Activated CD8-positive, alpha-beta T cell treated with anti-CD3 and anti-CD28 coated beads for 36 hours (primary cell): ENCODE results near the gene VWA7. TPM values are rescaled to one million over a fixed set of nuclear protein-coding genes. Genes with fewer than 3 reads are reported as not detected.

Experiments used
- ATAC-seq: fragments of 200-7000 bp; cut with Tn5 transposase; one replicate; pipeline ENCODE4 v1.10.0; 2021; ENCODE audit warnings: mild to moderate bottlenecking, moderate library complexity
- CTCF ChIA-PET: fragments of 350-600 bp; sonication (Branson Sonifier 250); formaldehyde crosslinking; loops from one replicate; lab custom pipeline; 2021; ENCODE audit warnings: antibody characterized with exemption; lab: Charles Lee
- POLR2A ChIA-PET: fragments of 350-600 bp; sonication (Branson Sonifier 250); formaldehyde crosslinking; loops from one replicate; lab custom pipeline; 2021; ENCODE audit warnings: antibody characterized with exemption; lab: Charles Lee
- DNase-seq: peaks from one replicate; pipeline ENCODE4 v3.0.0-alpha.2; 2020
- H3K27ac Mint-ChIP-seq: one replicate; pipeline ENCODE4 v1.8.0; 2021; ENCODE audit warnings: mild to moderate bottlenecking, mixed read lengths
- H3K27me3 Mint-ChIP-seq: one replicate; pipeline ENCODE4 v1.8.0; 2021; ENCODE audit warnings: mixed read lengths
- H3K36me3 Mint-ChIP-seq: one replicate; pipeline ENCODE4 v1.8.0; 2021; ENCODE audit warnings: low read depth, mixed read lengths
- H3K4me1 Mint-ChIP-seq: one replicate; pipeline ENCODE4 v1.8.0; 2021; ENCODE audit warnings: low read depth, mixed read lengths
- H3K4me3 Mint-ChIP-seq: one replicate; pipeline ENCODE4 v1.8.0; 2021; ENCODE audit warnings: mild to moderate bottlenecking, moderate library complexity, mixed read lengths
- H3K9me3 Mint-ChIP-seq: one replicate; pipeline ENCODE4 v1.8.0; 2021; ENCODE audit warnings: mixed read lengths
- CTCF ChIP-seq: fragments of 200-600 bp; IDR thresholded peaks from one replicate; pipeline ENCODE4 v1.8.0; 2022; ENCODE audit warnings: antibody characterized with exemption, mild to moderate bottlenecking
- intact Hi-C: fragments of 100-400 bp; cut with micrococcal nuclease; formaldehyde crosslinking; loops from one replicate; pipeline ENCODE4 v1.10.0; 2022
- total RNA-seq, 2 experiments: library from RNA; stranded (reverse); gene quantifications; one replicate each; pipeline ENCODE4 v1.2.3, GENCODE V29; 2021

VWA7 gene
- total RNA-seq, 2 experiments from 2014 or later = 1.6 TPM

- CTCF ChIA-PET = no interaction called here
- no peak overlapping the region for H3K27ac Mint-ChIP-seq
Measured at GRCh38 chr6:31762878-31763618, 14.1 kb downstream of the VWA7 start.

DNA sequence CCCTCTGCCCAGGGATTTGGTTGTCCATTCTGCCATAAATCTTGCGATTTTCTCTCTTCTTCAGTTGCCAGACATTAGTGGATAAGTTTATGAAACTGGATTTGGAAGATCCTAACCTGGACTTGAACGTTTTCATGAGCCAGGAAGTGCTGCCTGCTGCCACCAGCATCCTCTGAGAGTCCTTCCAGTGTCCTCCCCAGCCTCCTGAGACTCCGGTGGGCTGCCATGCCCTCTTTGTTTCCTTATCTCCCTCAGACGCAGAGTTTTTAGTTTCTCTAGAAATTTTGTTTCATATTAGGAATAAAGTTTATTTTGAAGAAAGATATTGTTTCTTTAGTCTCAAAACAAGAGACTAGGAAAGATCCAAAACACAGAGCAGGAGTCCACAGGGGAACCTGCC, 14.8 kb downstream of the VWA7 start, which contains the start of gene SAPCD1:
Gene SAPCD1, plus strand, starts transcription at position 301 of the 400 bp plus-strand sequence. CDS start 399 bp downstream, outside the sequence.
- CTCF ChIA-PET = interaction anchor here (1.0 kb wide), 1 partner anchor 8 kb away, joined by 4 read pairs; no protein-coding TSS in a partner anchor
- no peak within 1 kb of the TSS for H3K4me3 Mint-ChIP-seq
- H3K27ac Mint-ChIP-seq = no peak within 1 kb of the TSS

More at GRCh38 chr6:31762878-31763618, 14.1 kb downstream of the VWA7 start:
- no peak for ATAC-seq
- Mint-ChIP-seq H3K27me3 (no peaks in the 10 kb centered on the region), H3K4me1 (no peaks in the 10 kb centered on the region), H3K4me3 (no peak overlapping the region), H3K36me3 (peaks cover 39% of the 10 kb centered on the region), H3K9me3 (no peaks in the 10 kb centered on the region)
- intact Hi-C loops = no loop called here
- no peak for TF ChIP-seq CTCF
- POLR2A ChIA-PET = interaction anchor here (1.0 to 1.5 kb wide), 3 partner anchors 10 to 220 kb away, joined by 3 read pairs; no protein-coding TSS in a partner anchor
- no peak for DNase-seq

DNA sequence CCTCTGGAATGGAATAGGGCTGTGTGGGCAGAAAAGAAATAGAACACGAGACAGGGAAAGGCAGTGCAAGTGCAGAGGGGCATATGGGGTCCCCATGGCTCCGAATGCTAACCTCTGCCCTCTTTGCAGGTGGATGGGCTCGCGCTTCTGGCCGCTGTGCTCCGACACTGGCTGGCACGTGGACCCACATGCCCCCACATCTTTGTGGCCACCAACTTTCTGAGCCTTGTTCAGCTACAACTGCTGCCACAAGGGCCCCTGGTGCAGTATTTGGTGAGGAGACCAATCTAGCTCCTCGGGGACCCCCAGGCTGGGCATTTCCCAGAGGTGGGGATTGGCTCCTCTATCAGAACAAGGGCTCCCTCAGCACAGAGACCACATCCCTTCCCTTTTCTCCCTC, 15.8 kb downstream of the VWA7 start:
- H3K27ac Mint-ChIP-seq = no peak overlapping the region
- intact Hi-C loops = no loop called here
- no peaks in the 10 kb centered on the region for H3K4me1 Mint-ChIP-seq
- no peak for ATAC-seq
- H3K27me3 Mint-ChIP-seq = no peaks in the 10 kb centered on the region
- no peak overlapping the region for H3K4me3 Mint-ChIP-seq
- CTCF ChIA-PET = interaction anchor here (1.0 kb wide), 1 partner anchor 9 kb away, joined by 4 read pairs; no protein-coding TSS in a partner anchor
- POLR2A ChIA-PET = interaction anchor here (0.6 to 0.9 kb wide), 2 partner anchors 12 to 13 kb away, joined by 3 to 4 read pairs; no protein-coding TSS in a partner anchor
- no peaks in the 10 kb centered on the region for H3K9me3 Mint-ChIP-seq
- no peak for DNase-seq
- no peak for TF ChIP-seq CTCF
- H3K36me3 Mint-ChIP-seq = peaks cover 44% of the 10 kb centered on the region

More for the DNA sequence above, 14.8 kb downstream of the VWA7 start, which contains the start of gene SAPCD1:
- intact Hi-C loops = no loop called here
- TF ChIP-seq CTCF = no peak
- peaks cover 44% of the 10 kb centered on the region for H3K36me3 Mint-ChIP-seq
- POLR2A ChIA-PET = interaction anchor here (0.9 to 1.1 kb wide), 2 partner anchors 11 kb away, joined by 3 to 4 read pairs; no protein-coding TSS in a partner anchor
- H3K4me1 Mint-ChIP-seq = no peaks in the 10 kb centered on the region
- DNase-seq (no peak), ATAC-seq (no peak)
- no peaks in the 10 kb centered on the region for H3K27me3 Mint-ChIP-seq
- H3K9me3 Mint-ChIP-seq = no peaks in the 10 kb centered on the region

DNA sequence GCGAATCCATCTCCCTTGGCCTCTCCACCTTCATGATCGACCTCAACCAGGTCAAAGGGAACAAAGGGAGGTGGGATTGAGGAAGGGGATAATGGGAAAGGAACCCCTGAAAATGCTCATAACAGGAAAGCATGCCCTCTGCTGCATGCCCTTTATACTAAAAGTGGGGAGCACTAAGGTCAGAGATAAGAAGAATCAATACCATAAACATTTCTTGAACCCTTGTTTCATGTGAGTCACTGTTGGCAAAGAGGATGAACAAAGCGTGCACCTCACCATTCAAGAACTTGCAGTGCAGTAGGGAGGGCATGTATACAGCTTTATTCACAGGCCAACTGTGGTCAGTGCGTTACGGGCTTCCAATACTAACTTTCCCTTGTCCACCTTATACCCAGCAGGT, 16.3 kb downstream of the VWA7 start:
- Mint-ChIP-seq H3K9me3 (no peaks in the 10 kb centered on the region), H3K36me3 (peaks cover 44% of the 10 kb centered on the region), H3K27ac (no peak overlapping the region), H3K4me3 (no peak overlapping the region), H3K4me1 (no peaks in the 10 kb centered on the region), H3K27me3 (no peaks in the 10 kb centered on the region)
- ChIA-PET CTCF (interaction anchor here (1.0 kb wide), 1 partner anchor 9 kb away, joined by 3 read pairs; no protein-coding TSS in a partner anchor), POLR2A (interaction anchor here (0.6 to 0.9 kb wide), 2 partner anchors 12 to 20 kb away, joined by 3 to 4 read pairs; no protein-coding TSS in a partner anchor)
- DNase-seq = no peak
- TF ChIP-seq CTCF = no peak
- intact Hi-C loops = no loop called here
- no peak for ATAC-seq
